CD4-positive, CD25-positive, alpha-beta regulatory T cell (primary cell): ENCODE measurements around the gene FMNL1. TPM values are rescaled to one million over a fixed set of nuclear protein-coding genes. Genes with fewer than 3 reads are reported as not detected.

Experiments used
- ATAC-seq, 2 donors: fragments of 150-1000 bp; cut with Tn5 transposase; one replicate each; pipeline ENCODE4 v1.10.0; 2021; ENCODE audit warnings: low read depth in 2 of 2, moderate number of reproducible peaks in 2 of 2, moderate library complexity in 1 of 2
- DNase-seq, 3 donors: peaks; one replicate each; pipeline versions ENCODE4 v3.0.0 to v3.0.0-alpha.2; 2012 to 2022; ENCODE audit warnings: mixed read lengths in 1 of 3
- H3K27ac ChIP-seq: one replicate; pipeline ENCODE4 v1.7.0; 2013; ENCODE audit warnings: mild to moderate bottlenecking, low read length; ENCODE audit not compliant: insufficient read depth, poor library complexity, severe bottlenecking
- H3K27me3 ChIP-seq: one replicate; pipeline ENCODE4 v1.7.0; 2013; ENCODE audit warnings: low read length; ENCODE audit not compliant: control insufficient read depth, insufficient read depth
- H3K36me3 ChIP-seq: one replicate; pipeline ENCODE4 v1.7.0; 2013; ENCODE audit warnings: mild to moderate bottlenecking, low read length, moderate library complexity; ENCODE audit not compliant: control insufficient read depth, insufficient read depth
- H3K4me1 ChIP-seq: 2 replicates; pipeline ENCODE4 v1.7.0; 2013; ENCODE audit warnings: mild to moderate bottlenecking, low read length; ENCODE audit not compliant: insufficient read depth, control insufficient read depth, poor library complexity, severe bottlenecking
- H3K4me3 ChIP-seq: one replicate; pipeline ENCODE4 v1.7.0; 2013; ENCODE audit warnings: low read depth, mild to moderate bottlenecking, low read length, moderate library complexity
- H3K9me3 ChIP-seq, 2 experiments: 1 replicate in 1 of 2; 2 replicates in 1 of 2; pipeline ENCODE4 v1.7.0; 2013; ENCODE audit warnings: low read length in 2 of 2, mild to moderate bottlenecking in 1 of 2, moderate library complexity in 1 of 2; ENCODE audit not compliant: control insufficient read depth in 2 of 2
- H3K27ac Mint-ChIP-seq, 3 donors: one replicate each; pipeline ENCODE4 v1.8.0; 2020 to 2022; ENCODE audit warnings: mild to moderate bottlenecking in 3 of 3, mixed read lengths in 3 of 3, moderate library complexity in 2 of 3
- H3K27me3 Mint-ChIP-seq: one replicate; pipeline ENCODE4 v1.8.0; 2022; ENCODE audit warnings: mild to moderate bottlenecking, mixed read lengths
- H3K36me3 Mint-ChIP-seq: one replicate; pipeline ENCODE4 v1.8.0; 2020; ENCODE audit warnings: mixed read lengths
- H3K4me1 Mint-ChIP-seq, 4 donors: one replicate each; pipeline ENCODE4 v1.8.0; 2020 to 2022; ENCODE audit warnings: mixed read lengths in 4 of 4, mild to moderate bottlenecking in 1 of 4
- H3K4me3 Mint-ChIP-seq, 4 donors: one replicate each; pipeline ENCODE4 v1.8.0; 2020 to 2022; ENCODE audit warnings: mild to moderate bottlenecking in 4 of 4, mixed read lengths in 4 of 4, moderate library complexity in 3 of 4
- H3K9me3 Mint-ChIP-seq, 7 donors: one replicate each; pipeline ENCODE4 v1.8.0; 2020 to 2022; ENCODE audit warnings: mixed read lengths in 7 of 7, mild to moderate bottlenecking in 3 of 7, moderate library complexity in 2 of 7
- polyA plus RNA-seq, 4 donors: library from polyadenylated mRNA; unstranded; fragments of 300-500 nt; fragmentation: Illumina TruSeq; gene quantifications; one replicate each; pipeline ENCODE4 v1.2.3, GENCODE V29; 2021
- total RNA-seq: library from RNA; stranded (reverse); gene quantifications from one replicate; pipeline ENCODE4 v1.2.3, GENCODE V29; 2022

Gene FMNL1
- total and polyA plus RNA-seq, 5 donors from 2014 or later, result 22.8 to 575 (median 25.8) TPM

GRCh38 chr17:45296003-45296832 lies 74.5 kb downstream of the FMNL1 start:
- H3K4me1 ChIP-seq, result peaks cover 61% of the 10 kb centered on the region
- peak overlapping the region in 3 of 4 donors; percentile 15 to 78 (median 55) for H3K4me3 Mint-ChIP-seq
- peak in 1 of 2 donors; percentile 27 for ATAC-seq

DNA sequence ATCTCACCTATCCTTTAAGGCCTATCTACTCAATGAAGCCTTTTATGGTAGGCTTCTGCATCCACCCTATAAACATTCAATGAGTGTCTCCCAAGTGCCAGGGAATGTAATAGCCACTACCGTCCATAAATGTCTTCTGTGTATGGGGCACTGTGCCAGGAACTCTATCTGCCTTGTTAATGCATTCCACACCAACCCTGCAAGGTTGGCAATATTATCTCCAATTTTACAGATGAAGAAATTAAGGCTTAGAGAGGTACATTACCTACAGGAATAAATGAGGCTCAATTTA lies 75.1 kb downstream of the FMNL1 start:
- no peak for DNase-seq
- Histone ChIP-seq H3K27me3 (no peaks in the 10 kb centered on the region), H3K4me1 (peaks cover 62% of the 10 kb centered on the region), H3K4me3 (peak overlapping the region; percentile 16), H3K36me3 (peaks cover 31% of the 10 kb centered on the region), H3K27ac (peak overlapping the region; percentile 47), H3K9me3 (no peaks in the 10 kb centered on the region)
- Mint-ChIP-seq H3K9me3 (no peaks in the 10 kb centered on the region), H3K27me3 (no peaks in the 10 kb centered on the region), H3K36me3 (peaks cover 20% of the 10 kb centered on the region), H3K27ac (peak overlapping the region; percentile 76 to 90 (median 87)), H3K4me3 (peak overlapping the region in 3 of 4 donors; percentile 15 to 78 (median 55)), H3K4me1 (peaks cover 33 to 98% (median 58%) of the 10 kb centered on the region in 4 donors)
- no peak for ATAC-seq

More at GRCh38 chr17:45296003-45296832, 74.5 kb downstream of the FMNL1 start:
- no peaks in the 10 kb centered on the region for H3K27me3 Mint-ChIP-seq
- DNase-seq, result no peak
- H3K27me3 ChIP-seq, result no peaks in the 10 kb centered on the region
- peaks cover 36% of the 10 kb centered on the region for H3K36me3 ChIP-seq
- H3K27ac ChIP-seq, result peak overlapping the region; percentile 47
- H3K9me3 Mint-ChIP-seq, result no peaks in the 10 kb centered on the region
- H3K36me3 Mint-ChIP-seq, result peaks cover 20% of the 10 kb centered on the region
- peak overlapping the region; percentile 16 for H3K4me3 ChIP-seq
- peaks cover 33 to 94% (median 61%) of the 10 kb centered on the region in 4 donors for H3K4me1 Mint-ChIP-seq
- H3K9me3 ChIP-seq, result no peaks in the 10 kb centered on the region
- peak overlapping the region; percentile 76 to 90 (median 87) for H3K27ac Mint-ChIP-seq

Other genes starting within 250 kb of the FMNL1 start
- 20.7 TPM for gene DCAKD, start 170.3 kb upstream of the FMNL1 start, total RNA-seq
- 10 to 100 TPM in 3 of 4 donors, 1 to 10 TPM in 1; 10.0 to 15.2 (median 13.5) TPM for gene DCAKD, start 170.3 kb upstream of the FMNL1 start, polyA plus RNA-seq
- 87.2 TPM for gene NMT1, start 160.6 kb upstream of the FMNL1 start, total RNA-seq
- 10 to 100 TPM; 34.6 to 72.0 (median 53.8) TPM for gene NMT1, start 160.6 kb upstream of the FMNL1 start, polyA plus RNA-seq
- gene PLCD3, start 89.4 kb upstream of the FMNL1 start, total RNA-seq, result 5.5 TPM
- 1 to 10 TPM in 1 of 4 donors, under 1 TPM in 3; 0.15 to 1.5 (median 0.42) TPM for gene PLCD3, start 89.4 kb upstream of the FMNL1 start, polyA plus RNA-seq
- gene ACBD4, start 86.2 kb upstream of the FMNL1 start, total RNA-seq, result 23.6 TPM
- gene ACBD4, start 86.2 kb upstream of the FMNL1 start, polyA plus RNA-seq, result 10 to 100 TPM; 13.8 to 17.9 (median 15.0) TPM
- gene HEXIM1, start 73.4 kb upstream of the FMNL1 start, total RNA-seq, result 88.0 TPM
- 1 to 10 TPM; 5.9 to 8.0 (median 6.1) TPM for gene HEXIM1, start 73.4 kb upstream of the FMNL1 start, polyA plus RNA-seq
- gene HEXIM2, start 60.0 kb upstream of the FMNL1 start, total RNA-seq, result 3.6 TPM
- gene HEXIM2, start 60.0 kb upstream of the FMNL1 start, polyA plus RNA-seq, result 1 to 10 TPM; 1.9 to 4.1 (median 2.4) TPM
- gene SPATA32, start 40.2 kb downstream of the FMNL1 start, total RNA-seq, result 0.20 TPM
- under 1 TPM in 2 of 4 donors, not detected in 2; 0.36 to 0.60 TPM for gene SPATA32, start 40.2 kb downstream of the FMNL1 start, polyA plus RNA-seq
- 61.3 TPM for gene MAP3K14, start 95.1 kb downstream of the FMNL1 start, total RNA-seq
- gene MAP3K14, start 95.1 kb downstream of the FMNL1 start, polyA plus RNA-seq, result 1 to 10 TPM; 5.9 to 7.9 (median 6.7) TPM
- gene ARHGAP27, start 211.0 kb downstream of the FMNL1 start, total RNA-seq, result 78.5 TPM
- gene ARHGAP27, start 211.0 kb downstream of the FMNL1 start, polyA plus RNA-seq, result 10 to 100 TPM; 23.9 to 27.7 (median 25.6) TPM